ENCODE results near the gene UQCR10.

DNA sequence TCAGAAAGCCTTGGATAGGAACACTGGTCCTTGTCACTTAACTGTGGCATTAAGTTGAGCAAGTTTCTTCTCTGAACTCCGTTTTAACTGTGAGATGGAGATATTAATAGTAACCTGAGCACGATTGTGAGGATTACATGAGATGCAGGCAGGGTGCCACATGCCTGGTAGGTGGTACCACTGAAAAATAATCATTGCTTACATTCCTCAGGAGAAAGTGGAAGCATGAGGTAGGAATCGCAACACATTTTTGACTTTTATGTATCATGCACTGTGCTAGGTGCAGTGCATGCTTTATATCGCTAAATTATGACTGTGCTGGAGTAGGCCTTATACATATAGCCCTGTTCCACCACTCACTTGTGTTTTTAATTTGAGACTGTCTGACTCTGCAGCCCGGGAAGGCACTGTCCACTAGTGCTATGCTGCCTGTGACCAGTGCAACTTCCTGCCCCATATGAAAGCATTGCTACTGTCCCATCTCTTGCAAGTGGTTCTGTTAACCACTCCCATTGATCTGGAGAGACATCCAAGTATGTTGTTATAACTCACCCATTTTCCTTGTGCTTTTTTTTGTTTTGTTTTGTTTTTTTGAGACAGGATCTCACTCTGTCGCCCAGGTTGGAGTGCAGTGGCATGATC, 1.0 kb downstream of the UQCR10 start:
- TF ChIP-seq, protein P1, sequence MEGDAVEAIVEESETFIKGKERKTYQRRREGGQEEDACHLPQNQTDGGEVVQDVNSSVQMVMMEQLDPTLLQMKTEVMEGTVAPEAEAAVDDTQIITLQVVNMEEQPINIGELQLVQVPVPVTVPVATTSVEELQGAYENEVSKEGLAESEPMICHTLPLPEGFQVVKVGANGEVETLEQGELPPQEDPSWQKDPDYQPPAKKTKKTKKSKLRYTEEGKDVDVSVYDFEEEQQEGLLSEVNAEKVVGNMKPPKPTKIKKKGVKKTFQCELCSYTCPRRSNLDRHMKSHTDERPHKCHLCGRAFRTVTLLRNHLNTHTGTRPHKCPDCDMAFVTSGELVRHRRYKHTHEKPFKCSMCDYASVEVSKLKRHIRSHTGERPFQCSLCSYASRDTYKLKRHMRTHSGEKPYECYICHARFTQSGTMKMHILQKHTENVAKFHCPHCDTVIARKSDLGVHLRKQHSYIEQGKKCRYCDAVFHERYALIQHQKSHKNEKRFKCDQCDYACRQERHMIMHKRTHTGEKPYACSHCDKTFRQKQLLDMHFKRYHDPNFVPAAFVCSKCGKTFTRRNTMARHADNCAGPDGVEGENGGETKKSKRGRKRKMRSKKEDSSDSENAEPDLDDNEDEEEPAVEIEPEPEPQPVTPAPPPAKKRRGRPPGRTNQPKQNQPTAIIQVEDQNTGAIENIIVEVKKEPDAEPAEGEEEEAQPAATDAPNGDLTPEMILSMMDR (IDR thresholded peaks at IDR 0.05) = no peak
- TF ChIP-seq EZH2 (IDR thresholded peaks at IDR 0.05) (no peak), EZH2phosphoT487 (IDR thresholded peaks at IDR 0.05) (no peak)

Data from neural progenitor cell (in vitro differentiated cells).